Karpas-422 (cell line): ENCODE data around the gene HACD2. TPM values are rescaled to one million over a fixed set of nuclear protein-coding genes. Genes with fewer than 3 reads are reported as not detected.

Experiments used
- DNase-seq: peaks from one replicate; pipeline ENCODE4 v3.0.0-alpha.2; 2015
- H2AFZ ChIP-seq: fragments of 200-600 bp; sonication (generic); 2 replicates; pipeline ENCODE4 v1.6.1; 2014; ENCODE audit warnings: antibody characterized with exemption, low read length, mixed read lengths
- H3K27ac ChIP-seq: fragments of 200-600 bp; sonication (generic); 2 replicates; pipeline ENCODE4 v1.5.1; 2014; ENCODE audit warnings: mild to moderate bottlenecking, low read length, moderate library complexity
- H3K27me3 ChIP-seq: fragments of 200-600 bp; sonication (generic); 2 replicates; pipeline ENCODE4 v1.6.1; 2014; ENCODE audit warnings: low read length, mixed read lengths
- H3K36me3 ChIP-seq: fragments of 200-600 bp; sonication (generic); 2 replicates; pipeline ENCODE4 v1.6.1; 2014; ENCODE audit warnings: low read length, mixed read lengths; ENCODE audit not compliant: insufficient read depth
- H3K4me1 ChIP-seq: fragments of 200-600 bp; sonication (generic); 2 replicates; pipeline ENCODE4 v1.6.1; 2014; ENCODE audit warnings: mild to moderate bottlenecking, low read length, mixed read lengths
- H3K4me2 ChIP-seq: fragments of 200-600 bp; sonication (generic); 2 replicates; pipeline ENCODE4 v1.6.1; 2014; ENCODE audit warnings: low read length, low read depth, mild to moderate bottlenecking; ENCODE audit not compliant: poor library complexity, severe bottlenecking
- H3K4me3 ChIP-seq: fragments of 200-600 bp; sonication (generic); 2 replicates; pipeline ENCODE4 v1.5.1; 2014; ENCODE audit warnings: mild to moderate bottlenecking, antibody characterized with exemption, low read length, mixed read lengths
- H3K79me2 ChIP-seq: fragments of 200-600 bp; sonication (generic); 2 replicates; pipeline ENCODE4 v1.6.1; 2014; ENCODE audit warnings: mild to moderate bottlenecking, low read length, mixed read lengths
- H3K9ac ChIP-seq: fragments of 200-600 bp; sonication (generic); 2 replicates; pipeline ENCODE4 v1.6.0; 2014; ENCODE audit warnings: low read length
- H3K9me2 ChIP-seq: fragments of 200-600 bp; sonication (generic), shearing (Covaris generic); replicated peaks from 2 replicates; pipeline ENCODE4 v1.6.0; 2014; ENCODE audit warnings: mild to moderate bottlenecking, low read length, moderate library complexity; ENCODE audit not compliant: insufficient read depth
- H3K9me3 ChIP-seq: fragments of 300-700, 200-600 bp; sonication (generic); 2 replicates; pipeline ENCODE4 v1.6.1; 2014; ENCODE audit warnings: low read length, mixed read lengths
- H4K20me1 ChIP-seq: fragments of 200-600 bp; sonication (generic); 2 replicates; pipeline ENCODE4 v1.6.1; 2014; ENCODE audit warnings: mild to moderate bottlenecking, antibody characterized with exemption, low read length, low read depth; ENCODE audit not compliant: insufficient read depth
- total RNA-seq: library from RNA; depleted of rRNA; stranded (reverse); fragments of >200 nt; shearing (Covaris generic); gene quantifications from 2 replicates; pipeline ENCODE4 v1.2.3, GENCODE V29; 2014; ENCODE audit warnings: low replicate concordance

HACD2 gene
- total RNA-seq, 1 experiment from 2014 or later: 75.7 TPM

GRCh38 chr3:123447749-123448517 is 136.9 kb downstream of the HACD2 start:
- Histone ChIP-seq H3K4me1 (no peaks in the 10 kb centered on the region), H3K79me2 (no peaks in the 10 kb centered on the region), H3K27me3 (no peaks in the 10 kb centered on the region), H3K9ac (no peak overlapping the region), H3K4me3 (no peak overlapping the region), H4K20me1 (no peaks in the 10 kb centered on the region), H3K36me3 (no peaks in the 10 kb centered on the region), H2AFZ (no peak overlapping the region), H3K9me2 (no peaks in the 10 kb centered on the region), H3K27ac (no peak overlapping the region), H3K4me2 (no peak overlapping the region), H3K9me3 (no peaks in the 10 kb centered on the region)
- no peak for DNase-seq

- no peaks in the 10 kb centered on the region for H3K79me2 ChIP-seq
- no peak for DNase-seq
- H3K4me3 ChIP-seq: no peak overlapping the region
- no peak overlapping the region for H3K9ac ChIP-seq
- no peaks in the 10 kb centered on the region for H4K20me1 ChIP-seq
- H3K9me2 ChIP-seq: no peaks in the 10 kb centered on the region
- H3K4me1 ChIP-seq: no peaks in the 10 kb centered on the region
- no peak overlapping the region for H2AFZ ChIP-seq
- H3K9me3 ChIP-seq: no peaks in the 10 kb centered on the region
- no peak overlapping the region for H3K4me2 ChIP-seq
- H3K27me3 ChIP-seq: no peaks in the 10 kb centered on the region
- no peak overlapping the region for H3K27ac ChIP-seq
- no peaks in the 10 kb centered on the region for H3K36me3 ChIP-seq
Observed at GRCh38 chr3:123447416-123447748, 137.5 kb downstream of the HACD2 start.

- no peaks in the 10 kb centered on the region for H3K27me3 ChIP-seq
Observed at GRCh38 chr3:123446610-123447109, 138.2 kb downstream of the HACD2 start.

GRCh38 chr3:123446210-123446609 is 138.6 kb downstream of the HACD2 start:
- Histone ChIP-seq H2AFZ (no peak overlapping the region), H3K4me1 (no peaks in the 10 kb centered on the region), H3K4me3 (no peak overlapping the region), H3K9me3 (no peaks in the 10 kb centered on the region), H3K79me2 (no peaks in the 10 kb centered on the region), H3K27me3 (no peaks in the 10 kb centered on the region), H3K9me2 (no peaks in the 10 kb centered on the region), H3K36me3 (no peaks in the 10 kb centered on the region), H3K4me2 (no peak overlapping the region), H3K27ac (no peak overlapping the region), H3K9ac (no peak overlapping the region), H4K20me1 (no peaks in the 10 kb centered on the region)
- no peak for DNase-seq

More at GRCh38 chr3:123446610-123447109, 138.2 kb downstream of the HACD2 start:
- no peaks in the 10 kb centered on the region for H3K9me3 ChIP-seq
- no peak overlapping the region for H3K4me3 ChIP-seq
- H2AFZ ChIP-seq: no peak overlapping the region
- H3K79me2 ChIP-seq: no peaks in the 10 kb centered on the region
- no peak overlapping the region for H3K27ac ChIP-seq
- DNase-seq: no peak
- no peaks in the 10 kb centered on the region for H4K20me1 ChIP-seq
- no peaks in the 10 kb centered on the region for H3K9me2 ChIP-seq
- no peak overlapping the region for H3K4me2 ChIP-seq
- no peaks in the 10 kb centered on the region for H3K4me1 ChIP-seq
- no peaks in the 10 kb centered on the region for H3K36me3 ChIP-seq
- no peak overlapping the region for H3K9ac ChIP-seq

GRCh38 chr3:123445702-123446101 is 139.2 kb downstream of the HACD2 start:
- Histone ChIP-seq H3K79me2 (no peaks in the 10 kb centered on the region), H3K27ac (no peak overlapping the region), H3K36me3 (no peaks in the 10 kb centered on the region), H3K4me1 (no peaks in the 10 kb centered on the region), H3K4me2 (no peak overlapping the region), H3K9me2 (no peaks in the 10 kb centered on the region), H4K20me1 (no peaks in the 10 kb centered on the region), H3K9me3 (no peaks in the 10 kb centered on the region), H3K27me3 (no peaks in the 10 kb centered on the region), H3K9ac (no peak overlapping the region), H2AFZ (no peak overlapping the region), H3K4me3 (no peak overlapping the region)
- DNase-seq: no peak

GRCh38 chr3:123444744-123445143 is 140.1 kb downstream of the HACD2 start:
- Histone ChIP-seq H3K9ac (no peak overlapping the region), H3K27ac (no peak overlapping the region), H3K9me3 (no peaks in the 10 kb centered on the region), H3K79me2 (no peaks in the 10 kb centered on the region), H3K9me2 (no peaks in the 10 kb centered on the region), H3K27me3 (no peaks in the 10 kb centered on the region), H3K4me2 (no peak overlapping the region), H2AFZ (no peak overlapping the region), H3K4me1 (no peaks in the 10 kb centered on the region), H3K4me3 (no peak overlapping the region), H4K20me1 (no peaks in the 10 kb centered on the region), H3K36me3 (no peaks in the 10 kb centered on the region)
- no peak for DNase-seq

GRCh38 chr3:123444023-123444422 is 140.8 kb downstream of the HACD2 start:
- H3K27ac ChIP-seq: no peak overlapping the region
- no peaks in the 10 kb centered on the region for H4K20me1 ChIP-seq
- DNase-seq: no peak
- H3K4me1 ChIP-seq: no peaks in the 10 kb centered on the region
- no peak overlapping the region for H3K4me2 ChIP-seq
- H3K9me2 ChIP-seq: no peaks in the 10 kb centered on the region
- no peaks in the 10 kb centered on the region for H3K9me3 ChIP-seq
- no peak overlapping the region for H3K9ac ChIP-seq
- H2AFZ ChIP-seq: no peak overlapping the region
- H3K36me3 ChIP-seq: no peaks in the 10 kb centered on the region
- no peaks in the 10 kb centered on the region for H3K79me2 ChIP-seq
- H3K27me3 ChIP-seq: no peaks in the 10 kb centered on the region
- no peak overlapping the region for H3K4me3 ChIP-seq

GRCh38 chr3:123442908-123443307 is 141.9 kb downstream of the HACD2 start:
- Histone ChIP-seq H3K4me1 (no peaks in the 10 kb centered on the region), H3K9me2 (no peaks in the 10 kb centered on the region), H3K9ac (no peak overlapping the region), H3K36me3 (no peaks in the 10 kb centered on the region), H2AFZ (no peak overlapping the region), H3K4me3 (no peak overlapping the region), H3K79me2 (no peaks in the 10 kb centered on the region), H3K4me2 (no peak overlapping the region), H3K9me3 (no peaks in the 10 kb centered on the region), H3K27ac (no peak overlapping the region), H4K20me1 (no peaks in the 10 kb centered on the region), H3K27me3 (no peaks in the 10 kb centered on the region)
- no peak for DNase-seq
